Inferior parietal cortex (tissue), 1 donor: ENCODE measurements around the gene ANKS6.

ENCODE experiments used
- DNase-seq: peaks from one replicate; pipeline ENCODE4 v3.0.0-alpha.2; 2016; ENCODE audit errors: extremely low spot score

The ANKS6 gene

GRCh38 chr9:98791608-98792490 lies 4.5 kb downstream of the ANKS6 start:
- no peak for DNase-seq

GRCh38 chr9:98790842-98791607 lies 5.3 kb downstream of the ANKS6 start:
- peak; percentile 82 for DNase-seq

- no peak for DNase-seq
Observed at GRCh38 chr9:98790134-98790841, 6.1 kb downstream of the ANKS6 start.

- no peak for DNase-seq
Observed at GRCh38 chr9:98789483-98790133, 6.7 kb downstream of the ANKS6 start.

GRCh38 chr9:98787766-98788335 lies 8.5 kb downstream of the ANKS6 start:
- no peak for DNase-seq

- no peak for DNase-seq
Observed at GRCh38 chr9:98786750-98787510, 9.4 kb downstream of the ANKS6 start.

- no peak for DNase-seq
Observed at GRCh38 chr9:98784831-98785806, 11.2 kb downstream of the ANKS6 start.

GRCh38 chr9:98783518-98784226 lies 12.7 kb downstream of the ANKS6 start:
- no peak for DNase-seq

- no peak for DNase-seq
Observed at GRCh38 chr9:98781588-98782383, 14.6 kb downstream of the ANKS6 start.

GRCh38 chr9:98780059-98780749 lies 16.2 kb downstream of the ANKS6 start:
- no peak for DNase-seq

GRCh38 chr9:98778711-98779530 lies 17.4 kb downstream of the ANKS6 start:
- DNase-seq, result no peak

- no peak for DNase-seq
Observed at GRCh38 chr9:98778251-98778650, 18.1 kb downstream of the ANKS6 start.

- DNase-seq, result no peak
Observed at GRCh38 chr9:98777618-98778017, 18.7 kb downstream of the ANKS6 start.

GRCh38 chr9:98775831-98776441 lies 20.4 kb downstream of the ANKS6 start:
- peak; percentile 77 for DNase-seq

- no peak for DNase-seq
Observed at GRCh38 chr9:98774746-98775145, 21.6 kb downstream of the ANKS6 start.

GRCh38 chr9:98773721-98774120 lies 22.6 kb downstream of the ANKS6 start:
- DNase-seq, result no peak
